Activated CD4-positive, alpha-beta T cell treated with anti-CD3 and anti-CD28 coated beads for 24 hours (primary cell): ENCODE measurements around the gene RYR1.
"Not testable (repeated sequence)": the region's sequence is repeated elsewhere in the genome, so short reads cannot be mapped to it uniquely, and the experiment has no call there.

Experiments used
- DNase-seq, 2 donors: peaks; one replicate each; pipeline ENCODE4 v3.0.0-alpha.2; 2020; ENCODE audit warnings: low read depth in 2 of 2

The RYR1 gene

DNA sequence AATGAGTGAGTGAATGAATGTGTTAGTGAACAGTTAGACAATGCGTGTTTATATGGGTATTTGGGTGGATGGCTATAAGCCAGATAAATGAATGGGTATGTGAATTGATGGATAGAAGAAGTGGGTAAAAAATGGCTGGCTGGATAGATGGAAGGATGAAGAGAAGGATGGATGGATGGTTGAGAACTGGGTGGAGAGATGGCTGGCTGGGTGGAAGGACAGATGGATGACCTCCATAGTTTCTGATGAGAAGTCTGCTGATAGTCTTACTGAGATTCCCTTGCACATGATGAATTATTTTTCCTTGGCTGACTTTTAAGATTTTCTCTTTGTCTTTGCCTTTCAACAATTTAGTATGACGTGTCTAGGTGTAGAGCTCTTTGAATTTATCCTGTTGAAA is 57.4 kb downstream of the RYR1 start:
- DNase-seq: no peak

- no peak for DNase-seq
Observed at GRCh38 chr19:38492181-38492813, 58.8 kb downstream of the RYR1 start.

DNA sequence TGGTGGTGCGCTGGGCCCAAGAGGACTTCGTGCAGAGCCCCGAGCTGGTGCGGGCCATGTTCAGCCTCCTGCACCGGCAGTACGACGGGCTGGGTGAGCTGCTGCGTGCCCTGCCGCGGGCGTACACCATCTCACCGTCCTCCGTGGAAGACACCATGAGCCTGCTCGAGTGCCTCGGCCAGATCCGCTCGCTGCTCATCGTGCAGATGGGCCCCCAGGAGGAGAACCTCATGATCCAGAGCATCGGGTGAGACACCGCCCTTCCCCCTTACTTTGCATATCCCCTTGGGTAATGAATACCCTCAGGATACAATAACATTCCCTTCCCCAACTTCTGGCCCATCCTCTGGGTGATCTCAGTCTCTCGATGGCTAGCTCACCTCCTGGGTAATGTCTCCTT is 60.9 kb downstream of the RYR1 start:
- no peak for DNase-seq

- DNase-seq: not testable (repeated sequence)
Observed at GRCh38 chr19:38495375-38495774, 61.9 kb downstream of the RYR1 start.

DNA sequence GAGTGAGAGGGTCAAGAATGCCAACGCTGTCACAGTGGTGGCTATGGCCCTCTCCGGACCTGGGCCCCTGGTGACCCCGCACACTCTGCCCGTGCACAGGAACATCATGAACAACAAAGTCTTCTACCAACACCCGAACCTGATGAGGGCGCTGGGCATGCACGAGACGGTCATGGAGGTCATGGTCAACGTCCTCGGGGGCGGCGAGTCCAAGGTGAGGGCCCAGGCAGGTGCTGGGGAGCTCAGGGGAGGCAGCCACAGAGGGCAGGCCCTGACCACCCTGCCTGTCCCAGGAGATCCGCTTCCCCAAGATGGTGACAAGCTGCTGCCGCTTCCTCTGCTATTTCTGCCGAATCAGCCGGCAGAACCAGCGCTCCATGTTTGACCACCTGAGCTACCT is 62.6 kb downstream of the RYR1 start:
- DNase-seq: no peak

- no peak for DNase-seq
Observed at GRCh38 chr19:38496603-38497487, 63.4 kb downstream of the RYR1 start.

DNA sequence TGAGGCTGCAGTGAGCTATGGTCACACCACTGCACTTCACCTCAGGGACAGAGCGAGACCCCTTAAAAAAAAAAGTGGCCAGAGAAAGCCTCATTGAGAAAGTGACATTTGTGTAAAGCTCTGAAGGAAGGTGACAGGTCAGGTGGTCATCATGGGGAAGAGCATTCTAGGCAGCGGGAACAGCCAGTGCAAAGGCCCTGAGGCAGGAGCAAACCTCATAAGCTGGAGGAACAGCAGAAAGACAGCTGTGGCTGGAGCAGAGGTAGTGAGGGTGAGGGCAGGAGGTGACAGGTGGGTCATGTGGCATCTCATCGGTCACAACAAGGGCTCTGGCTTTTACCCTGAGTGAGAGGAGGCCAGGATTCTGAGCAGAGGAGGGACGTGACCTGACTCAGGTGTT is 64.4 kb downstream of the RYR1 start:
- DNase-seq: no peak

- DNase-seq: no peak
Observed at GRCh38 chr19:38499532-38499931, 66.0 kb downstream of the RYR1 start.

- no peak for DNase-seq
Observed at GRCh38 chr19:38500450-38500849, 67.0 kb downstream of the RYR1 start.

DNA sequence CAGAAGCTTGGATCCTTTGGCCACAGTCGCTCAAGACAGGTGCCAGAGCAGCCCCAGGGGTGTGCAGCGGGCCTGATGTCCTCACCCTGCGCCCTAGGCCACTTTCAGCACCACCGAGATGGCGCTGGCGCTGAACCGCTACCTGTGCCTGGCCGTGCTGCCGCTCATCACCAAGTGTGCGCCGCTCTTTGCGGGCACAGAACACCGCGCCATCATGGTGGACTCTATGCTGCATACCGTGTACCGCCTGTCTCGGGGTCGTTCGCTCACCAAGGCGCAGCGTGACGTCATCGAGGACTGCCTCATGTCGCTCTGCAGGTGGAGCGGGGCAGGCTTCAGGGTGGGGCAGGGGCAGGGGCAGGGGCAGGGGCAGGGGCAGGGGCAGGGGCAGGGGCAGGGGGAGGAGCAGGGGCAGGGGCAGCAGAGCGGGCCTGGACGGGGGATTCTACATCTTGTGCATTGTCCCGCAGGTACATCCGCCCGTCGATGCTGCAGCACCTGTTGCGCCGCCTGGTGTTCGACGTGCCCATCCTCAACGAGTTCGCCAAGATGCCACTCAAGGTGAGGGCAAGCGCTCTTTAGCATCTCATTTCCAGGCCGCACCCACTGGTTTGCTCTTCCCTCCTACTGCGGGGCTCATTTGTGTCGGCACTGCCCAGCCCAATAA is 69.1 kb downstream of the RYR1 start:
- no peak for DNase-seq

- DNase-seq: no peak
Observed at GRCh38 chr19:38503077-38503410, 69.6 kb downstream of the RYR1 start.

GRCh38 chr19:38505958-38506357 is 72.5 kb downstream of the RYR1 start:
- no peak for DNase-seq

DNA sequence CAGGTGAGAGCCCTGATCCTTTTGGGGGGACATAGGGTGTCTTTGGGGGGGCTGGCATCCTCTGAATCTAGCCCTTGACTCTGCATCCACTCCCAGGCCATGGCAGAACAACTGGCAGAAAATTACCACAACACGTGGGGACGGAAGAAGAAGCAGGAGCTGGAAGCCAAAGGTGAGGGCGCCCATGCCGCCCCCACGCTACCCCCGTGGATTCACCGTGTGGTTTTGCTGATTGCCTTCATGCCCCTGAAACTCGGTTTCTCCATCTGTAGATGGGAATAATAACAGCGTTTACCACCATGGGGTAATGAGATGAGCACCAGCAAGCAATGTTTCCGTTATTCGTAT is 72.9 kb downstream of the RYR1 start:
- no peak for DNase-seq

- peak in 1 of 2 donors; percentile 91 for DNase-seq
Observed at GRCh38 chr19:38506723-38507550, 73.4 kb downstream of the RYR1 start.

DNA sequence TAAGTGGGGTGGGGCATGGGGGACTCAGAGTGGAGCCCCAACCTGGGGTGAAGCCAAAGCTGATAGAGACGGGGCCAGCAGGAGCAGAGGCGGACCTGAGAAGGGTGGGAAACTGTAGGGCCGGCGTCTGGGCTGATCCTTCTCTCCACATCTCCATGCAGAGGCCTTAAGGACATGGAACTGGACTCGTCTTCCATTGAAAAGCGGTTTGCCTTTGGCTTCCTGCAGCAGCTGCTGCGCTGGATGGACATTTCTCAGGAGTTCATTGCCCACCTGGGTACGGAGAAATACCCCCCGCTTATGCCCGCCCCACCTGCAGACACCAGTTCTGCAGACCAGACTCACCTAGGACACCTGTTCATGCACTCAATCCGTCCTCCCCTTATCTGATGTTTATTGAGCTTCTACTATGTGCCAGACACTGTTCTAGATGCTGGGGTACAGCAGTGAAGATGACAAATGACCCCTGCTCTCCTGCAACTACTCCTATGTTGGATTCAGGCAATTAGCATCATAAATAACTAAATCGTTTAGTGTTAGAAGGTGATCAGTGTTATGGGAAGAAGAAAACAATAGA is 74.1 kb downstream of the RYR1 start:
- DNase-seq: no peak

DNA sequence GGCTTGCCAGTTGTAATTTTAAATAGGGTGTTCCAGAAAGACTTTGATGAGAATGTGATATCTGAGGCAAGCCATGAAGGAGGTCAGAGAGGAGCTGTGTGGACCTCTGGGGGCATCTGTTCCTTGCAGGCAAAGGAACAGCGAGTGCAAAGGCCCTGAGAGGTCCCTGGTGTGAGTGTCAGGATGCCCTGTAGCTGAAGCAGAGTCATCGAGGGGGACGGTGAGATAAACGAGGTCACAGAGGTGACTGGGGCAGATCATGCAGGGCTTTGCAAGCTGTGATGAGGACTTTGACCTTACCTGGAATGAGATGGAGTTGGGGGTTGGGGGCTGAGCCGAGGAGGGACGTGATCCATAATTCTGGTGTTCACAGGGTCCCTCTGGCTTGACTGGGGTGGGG is 75.0 kb downstream of the RYR1 start:
- no peak for DNase-seq

DNA sequence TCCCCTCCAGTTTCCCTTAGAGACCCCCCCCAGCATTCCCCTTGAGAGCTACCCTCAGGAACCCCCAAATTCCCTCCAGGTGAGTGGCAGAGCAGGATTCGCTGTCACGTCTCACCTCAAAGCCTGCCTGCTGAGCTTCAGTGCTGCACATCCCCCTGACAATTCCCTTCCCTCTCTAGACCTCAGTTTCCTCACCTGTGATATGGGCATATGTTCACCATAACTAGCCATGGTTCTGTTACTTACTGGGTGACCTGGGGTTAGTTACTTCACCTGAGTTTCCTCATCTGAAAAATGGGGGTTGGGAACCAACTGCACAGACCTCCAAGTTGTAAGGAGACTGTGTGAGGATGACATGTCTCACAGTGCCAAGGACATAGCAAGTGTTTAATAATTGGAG is 75.5 kb downstream of the RYR1 start:
- no peak for DNase-seq

- no peak for DNase-seq
Observed at GRCh38 chr19:38511074-38511708, 77.7 kb downstream of the RYR1 start.

DNA sequence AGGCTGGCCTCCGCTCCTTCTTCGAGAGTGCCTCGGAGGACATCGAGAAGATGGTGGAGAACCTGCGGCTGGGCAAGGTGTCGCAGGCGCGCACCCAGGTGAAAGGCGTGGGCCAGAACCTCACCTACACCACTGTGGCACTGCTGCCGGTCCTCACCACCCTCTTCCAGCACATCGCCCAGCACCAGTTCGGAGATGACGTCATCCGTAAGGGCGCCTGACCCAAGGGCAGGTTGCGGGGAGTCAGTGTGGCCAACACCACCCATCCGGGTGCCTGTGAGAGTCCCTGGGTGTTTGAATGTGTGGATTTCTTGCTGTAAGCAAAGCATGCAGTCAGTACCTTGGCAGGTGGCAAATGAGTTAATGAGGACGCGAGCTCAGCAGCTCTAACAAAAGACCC is 78.8 kb downstream of the RYR1 start:
- no peak for DNase-seq

- not testable (repeated sequence) for DNase-seq
Observed at GRCh38 chr19:38513156-38513555, 79.7 kb downstream of the RYR1 start.

DNA sequence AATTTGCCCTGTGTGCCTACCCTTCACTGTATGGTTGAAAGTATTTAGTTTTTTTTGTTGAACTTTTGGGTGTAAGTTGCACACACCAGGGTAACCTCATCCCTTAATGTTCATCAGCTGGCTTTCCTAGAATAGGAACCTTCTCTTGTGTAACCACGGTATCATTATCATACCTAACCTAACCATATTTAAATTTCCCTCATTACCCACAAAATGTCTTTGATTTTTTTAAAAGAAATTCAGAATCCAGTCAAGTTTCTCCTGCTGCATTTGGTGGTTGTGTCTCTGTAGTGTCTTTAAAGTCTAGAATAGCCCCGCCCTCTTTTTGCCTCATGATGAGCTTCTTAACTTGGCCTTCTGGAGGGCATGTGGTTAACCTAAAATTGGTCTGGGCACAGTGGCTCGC is 80.3 kb downstream of the RYR1 start:
- DNase-seq: no peak
